ENCODE results near the gene CLEC5A.
"Not testable (repeated sequence)": the region's sequence is repeated elsewhere in the genome, so short reads cannot be mapped to it uniquely, and the experiment has no call there.

The CLEC5A gene

DNA sequence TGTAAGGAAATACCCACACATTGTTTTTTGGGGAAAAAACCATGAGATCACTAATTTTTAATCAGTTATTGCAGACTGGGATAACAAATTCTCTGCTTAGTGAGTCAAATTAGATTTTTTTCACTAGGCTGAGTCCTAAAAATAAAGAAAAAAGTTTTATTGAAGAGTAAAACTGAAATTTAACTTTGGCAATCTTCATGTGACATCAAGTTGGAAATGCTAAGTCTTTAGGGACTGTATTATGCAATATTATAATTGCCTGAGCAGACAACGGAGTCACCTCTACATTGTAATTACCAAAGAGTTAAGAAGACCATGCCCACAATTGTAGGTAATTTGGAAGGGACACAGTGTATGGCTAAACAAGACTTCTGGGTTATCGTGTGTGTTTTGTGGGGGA lies 2.2 kb upstream of the CLEC5A start:
- DNase-seq (ENCODE audit: low spot score) = no peak

DNA sequence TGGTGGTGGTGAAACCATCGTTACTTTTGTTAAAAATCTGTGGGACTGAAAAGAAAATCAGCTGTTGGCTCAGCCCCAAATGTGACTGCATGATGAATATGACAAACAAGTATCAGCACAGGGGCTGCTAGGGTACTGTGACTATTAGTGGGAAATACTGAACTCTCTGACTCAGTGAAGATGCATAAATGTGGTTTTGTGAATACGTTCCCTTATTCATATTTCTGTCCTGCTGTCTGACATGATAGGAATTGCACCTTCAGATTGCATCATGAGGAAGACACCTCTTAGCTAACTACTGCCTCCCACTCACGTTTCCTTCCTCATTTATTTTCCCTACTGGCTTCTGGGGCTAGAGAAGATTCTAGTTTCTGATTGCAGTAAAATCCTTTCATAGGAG lies 1.4 kb downstream of the CLEC5A start:
- DNase-seq (ENCODE audit: low spot score) = no peak

DNA sequence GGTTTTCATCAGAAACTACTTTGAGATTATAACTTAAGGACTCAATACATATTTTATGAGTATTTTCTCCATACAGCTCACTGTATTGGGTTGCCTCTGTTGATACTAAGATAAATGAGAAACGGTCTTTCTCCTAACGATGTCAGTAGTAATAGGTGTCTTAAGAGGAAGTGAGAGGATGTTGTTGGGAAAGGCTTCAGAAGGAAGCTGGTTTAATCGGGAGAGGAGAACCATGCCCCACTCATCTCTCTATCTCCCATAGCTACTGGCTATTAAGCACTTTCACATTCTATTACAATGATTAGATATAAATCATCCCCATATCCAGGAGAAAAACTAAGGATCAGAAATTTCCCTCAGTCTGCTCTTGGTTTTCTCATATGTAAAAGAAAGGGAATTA lies 2.0 kb downstream of the CLEC5A start:
- DNase-seq (ENCODE audit: low spot score) = no peak

- no peak for DNase-seq (ENCODE audit: low spot score)
These were observed 2.9 kb downstream of the CLEC5A start for GRCh38 chr7:141943846-141944245.

DNA sequence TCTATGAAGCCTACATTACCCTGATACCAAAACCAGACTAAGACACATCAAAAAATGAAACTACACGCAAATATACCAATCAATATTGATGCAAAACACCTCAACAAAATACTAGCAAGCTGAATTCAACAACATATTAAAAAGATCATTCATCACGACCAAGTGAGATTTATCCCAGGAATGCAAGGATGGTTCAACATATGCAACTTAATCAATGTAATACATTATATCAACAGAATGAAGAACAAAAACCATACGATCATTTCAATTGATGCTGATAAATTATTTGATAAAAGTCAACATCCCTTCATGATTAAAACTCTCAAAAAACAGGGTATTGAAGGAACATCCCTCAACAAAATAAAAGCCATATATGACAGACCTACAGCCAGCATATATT lies 5.7 kb downstream of the CLEC5A start:
- no peak for DNase-seq (ENCODE audit: low spot score)

- DNase-seq (ENCODE audit: low spot score) = no peak
These were observed 16.6 kb downstream of the CLEC5A start for GRCh38 chr7:141930211-141930610.

DNA sequence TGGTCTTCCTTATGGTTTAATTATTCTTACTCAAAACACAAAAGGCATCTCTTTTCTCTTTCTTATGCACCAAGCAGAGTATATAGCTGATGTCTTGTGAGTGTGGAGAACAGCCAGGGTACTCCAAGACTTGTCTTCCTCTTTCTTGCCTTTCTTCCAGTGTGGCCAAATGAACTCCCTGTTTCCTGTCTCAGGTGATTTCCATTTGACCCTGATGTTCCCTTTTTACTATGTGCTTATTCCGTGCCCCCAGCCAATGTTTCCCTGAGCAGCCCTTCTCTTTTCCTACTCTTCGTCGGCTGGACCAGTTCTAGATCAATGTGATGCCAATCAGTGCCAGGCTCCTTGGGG lies 18.0 kb downstream of the CLEC5A start:
- no peak for DNase-seq (ENCODE audit: low spot score)

DNA sequence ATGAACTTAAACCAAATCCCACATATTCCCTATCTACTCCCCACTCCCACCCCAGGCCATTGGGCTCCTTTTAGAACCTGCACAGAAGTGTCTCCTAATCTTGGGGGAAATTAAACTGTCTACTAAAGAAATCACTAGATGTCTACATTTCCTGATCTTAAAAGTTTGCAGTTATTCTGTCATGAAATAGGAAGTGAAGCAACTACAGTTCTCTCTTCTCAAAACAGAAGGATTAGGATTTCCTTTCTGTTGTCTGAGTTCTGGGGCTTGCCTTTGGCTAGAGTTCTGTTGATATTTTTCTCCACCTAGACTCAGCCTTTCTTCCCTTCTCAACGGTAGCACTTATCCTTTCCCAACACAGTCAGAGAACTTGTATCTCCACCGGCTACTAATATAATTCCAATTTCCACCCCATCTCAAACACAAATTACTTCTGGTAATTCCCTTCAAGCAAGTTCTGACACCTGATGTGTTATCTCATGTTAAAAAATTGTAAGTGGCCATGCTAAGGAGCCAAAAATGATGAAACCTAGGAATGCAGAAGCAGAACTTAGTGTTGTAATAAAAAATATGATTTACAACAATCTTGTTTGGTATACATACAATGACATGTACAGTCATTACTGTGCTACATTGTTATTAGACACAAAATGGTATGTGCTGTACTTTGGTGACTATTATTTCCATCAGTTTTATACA lies 18.5 kb downstream of the CLEC5A start:
- DNase-seq (ENCODE audit: low spot score) = no peak

DNA sequence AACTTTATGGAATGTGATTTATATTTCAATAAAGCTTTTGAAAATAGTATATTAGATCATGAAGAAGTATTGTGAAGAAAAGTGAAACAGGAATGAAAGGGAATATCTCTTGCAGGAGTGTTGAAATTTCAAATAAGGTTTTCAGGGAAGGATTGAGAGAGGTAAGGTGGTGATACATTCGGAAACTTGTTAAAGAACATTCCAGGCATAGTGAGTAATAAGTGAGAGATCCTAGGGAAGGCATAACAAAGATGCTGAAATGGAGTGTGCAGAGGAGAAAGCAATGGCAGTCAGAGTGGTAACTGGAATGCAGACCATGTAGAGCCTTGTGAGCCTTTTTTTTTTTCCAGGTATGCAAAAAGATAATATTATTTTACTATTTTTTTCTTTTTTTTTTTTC lies 26.5 kb downstream of the CLEC5A start:
- no peak for DNase-seq (ENCODE audit: low spot score)

GRCh38 chr7:141916099-141916498 lies 30.7 kb downstream of the CLEC5A start, which contains the start of gene OR9A4:
Gene OR9A4 (plus strand): TSS chr7:141916399. CDS start chr7:141918876, 2,477 bp downstream.
- DNase-seq (ENCODE audit: low spot score) = no peak

GRCh38 chr7:141915565-141915964 lies 31.2 kb downstream of the CLEC5A start:
- DNase-seq (ENCODE audit: low spot score) = no peak

- no peak for DNase-seq (ENCODE audit: low spot score)
These were observed 35.4 kb downstream of the CLEC5A start for GRCh38 chr7:141911391-141911790.

- no peak for DNase-seq (ENCODE audit: low spot score)
These were observed 40.5 kb downstream of the CLEC5A start for GRCh38 chr7:141906285-141906684.

DNA sequence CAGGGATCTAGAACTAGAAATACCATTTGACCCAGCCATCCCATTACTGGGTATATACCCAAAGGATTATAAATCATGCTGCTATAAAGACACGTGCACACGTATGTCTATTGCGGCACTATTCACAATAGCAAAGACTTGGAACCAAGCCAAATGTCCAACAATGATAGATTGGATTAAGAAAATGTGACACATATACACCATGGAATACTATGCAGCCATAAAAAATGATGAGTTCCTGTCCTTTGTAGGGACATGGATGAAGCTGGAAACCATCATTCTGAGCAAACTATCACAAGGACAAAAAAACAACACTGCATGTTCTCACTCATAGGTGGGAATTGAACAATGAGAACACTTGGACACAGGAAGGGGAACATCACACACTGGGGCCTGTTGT lies 47.4 kb downstream of the CLEC5A start:
- not testable (repeated sequence) for DNase-seq (ENCODE audit: low spot score)

DNA sequence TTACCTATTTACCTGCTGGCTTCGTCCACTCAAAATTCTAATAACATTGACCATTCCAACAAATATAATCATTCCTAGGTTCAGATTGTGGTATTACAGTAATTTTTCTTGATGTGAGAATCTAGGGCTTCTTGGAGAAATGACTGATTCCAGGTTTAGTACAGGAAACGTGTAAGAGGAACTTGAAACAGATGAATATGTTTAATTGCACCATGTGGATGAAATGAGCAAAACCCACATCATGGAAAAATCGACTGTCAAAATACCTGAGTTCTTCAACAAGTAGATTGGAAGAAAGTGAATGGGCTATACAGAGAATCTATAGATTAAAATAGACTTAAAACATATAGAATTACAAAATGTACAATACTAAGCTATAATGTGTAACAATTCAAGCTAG lies 55.4 kb downstream of the CLEC5A start:
- DNase-seq (ENCODE audit: low spot score) = no peak

DNA sequence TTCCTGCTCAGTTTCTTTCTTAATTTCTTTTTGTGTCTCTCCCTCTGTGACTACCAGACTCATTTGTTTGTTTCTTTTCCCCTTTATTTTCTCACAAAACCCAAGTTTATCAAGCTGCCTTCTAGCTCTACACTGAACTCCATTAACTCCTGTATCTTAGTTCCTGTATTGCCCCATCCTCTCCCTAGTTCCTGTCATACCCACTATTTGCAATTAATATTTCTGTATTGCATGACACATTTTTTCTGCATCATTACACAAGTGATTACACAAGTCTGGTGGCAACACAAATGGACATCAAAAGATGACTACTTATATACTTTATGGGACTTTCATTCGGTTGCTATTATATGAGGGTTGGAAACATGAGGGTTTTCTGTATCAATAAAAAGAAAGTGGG lies 57.5 kb downstream of the CLEC5A start:
- no peak for DNase-seq (ENCODE audit: low spot score)

- no peak for DNase-seq (ENCODE audit: low spot score)
These were observed 62.1 kb downstream of the CLEC5A start for GRCh38 chr7:141884539-141885225.

DNA sequence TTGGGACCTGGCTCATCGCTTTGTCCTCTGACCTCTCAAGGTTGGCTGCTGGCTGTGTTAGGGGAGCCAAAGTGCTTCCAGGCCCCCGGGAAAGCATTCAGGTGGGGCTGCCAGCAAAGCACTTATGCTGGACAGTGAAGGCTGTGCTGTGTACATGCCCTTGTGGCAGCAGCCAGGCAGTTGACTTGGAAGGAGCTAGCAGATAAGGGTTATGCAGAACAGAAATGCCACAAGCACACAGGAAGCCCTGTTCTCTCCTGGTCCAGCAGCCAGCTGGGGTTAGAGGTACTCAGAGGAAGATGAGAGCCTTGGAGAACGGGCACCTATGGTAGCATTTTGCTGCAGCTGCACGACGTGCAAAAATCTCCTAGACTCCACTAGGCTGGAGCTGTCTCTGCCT lies 65.8 kb downstream of the CLEC5A start:
- DNase-seq (ENCODE audit: low spot score) = no peak

GRCh38 chr7:141877365-141877764 lies 69.4 kb downstream of the CLEC5A start:
- DNase-seq (ENCODE audit: low spot score) = no peak

Data from hematopoietic multipotent progenitor cell treated with erythropoietin and hydrocortisone succinate and interleukin-3 and kit ligand, for 17 days (in vitro differentiated cells).